Endothelial cell of umbilical vein (primary cell): ENCODE results near the gene TCIRG1. TPM values are rescaled to one million over a fixed set of nuclear protein-coding genes. Genes with fewer than 3 reads are reported as not detected.

Experiments
- BruUV-seq: library from RNA; stranded (reverse); fragments of 400-500 nt; replicated peaks from 2 replicates; lab custom pipeline; 2021; lab: Mats Ljungman, UMichigan
- CTCF ChIA-PET: fragments of 300-600, 350-600 bp; sonication (Branson Sonifier 250); formaldehyde crosslinking; loops from one replicate; lab custom pipeline; 2021; ENCODE audit warnings: antibody characterized with exemption, inconsistent platforms; lab: Charles Lee
- POLR2A ChIA-PET: fragments of 300-600, 350-600 bp; sonication (Branson Sonifier 250); formaldehyde crosslinking; loops from one replicate; lab custom pipeline; 2021; ENCODE audit warnings: antibody characterized with exemption, inconsistent platforms; lab: Charles Lee
- DNase-seq: peaks from one replicate; pipeline ENCODE4 v3.0.0-alpha.2; 2011; ENCODE audit warnings: low read depth, low spot score
- FAIRE-seq: peaks from 2 replicates; lab custom pipeline; 2011; peaks lifted over from hg19 to GRCh38; lab: Jason Lieb, UNC
- H2AFZ ChIP-seq: 2 replicates; pipeline ENCODE4 v1.6.0; 2012; ENCODE audit warnings: low read depth, low read length, control low read depth, inconsistent platforms
- H3K27ac ChIP-seq: 2 replicates; pipeline ENCODE4 v1.5.1; 2011; ENCODE audit warnings: low read depth, mild to moderate bottlenecking, control low read depth, low read length, moderate library complexity; ENCODE audit not compliant: insufficient read depth
- H3K27me3 ChIP-seq, 2 experiments: 2 replicates each; pipeline versions ENCODE4 v1.6.0 to v1.6.1; 2011; ENCODE audit warnings: low read length in 2 of 2, mixed read lengths in 1 of 2; ENCODE audit not compliant: control insufficient read depth in 2 of 2, insufficient read depth in 2 of 2
- H3K36me3 ChIP-seq, 2 experiments: 2 replicates in 1 of 2; 3 replicates in 1 of 2; pipeline ENCODE4 v1.5.1; 2011; ENCODE audit warnings: low read length in 2 of 2, mild to moderate bottlenecking in 1 of 2, moderate library complexity in 1 of 2; ENCODE audit not compliant: control insufficient read depth in 2 of 2, insufficient read depth in 2 of 2; ENCODE audit errors: extremely low read depth in 1 of 2
- H3K4me1 ChIP-seq: 3 replicates; pipeline ENCODE4 v1.5.1; 2011; ENCODE audit warnings: mild to moderate bottlenecking, low read length; ENCODE audit not compliant: control insufficient read depth, insufficient read depth; ENCODE audit errors: extremely low read depth
- H3K4me2 ChIP-seq: 2 replicates; pipeline ENCODE4 v1.6.1; 2011; ENCODE audit warnings: low read length, control low read depth, mixed read lengths; ENCODE audit not compliant: insufficient read depth
- H3K4me3 ChIP-seq, 3 experiments: fragments of 200-600 bp in 1 of 3; sonication (generic), shearing (Covaris generic) in 1 of 3; replicated peaks in 1 of 3; 2 replicates each; pipeline ENCODE4 v1.5.1; 2011 to 2016; ENCODE audit warnings: control low read depth in 3 of 3, low read length in 3 of 3, mild to moderate bottlenecking in 2 of 3, inconsistent platforms in 1 of 3, low read depth in 1 of 3, moderate library complexity in 1 of 3; ENCODE audit not compliant: insufficient read depth in 1 of 3
- H3K79me2 ChIP-seq: 2 replicates; pipeline ENCODE4 v1.6.0; 2012; ENCODE audit warnings: low read length, inconsistent platforms; ENCODE audit not compliant: control insufficient read depth, insufficient read depth
- H3K9ac ChIP-seq: replicated peaks from 2 replicates; pipeline ENCODE3; 2011; ENCODE audit warnings: low read length, control low read depth; ENCODE audit not compliant: insufficient read depth; ENCODE audit errors: extremely low read depth
- H3K9me1 ChIP-seq: replicated peaks from 3 replicates; pipeline ENCODE4 v1.6.0; 2011; ENCODE audit warnings: mild to moderate bottlenecking, low read length; ENCODE audit not compliant: control insufficient read depth, insufficient read depth; ENCODE audit errors: extremely low read depth
- H3K9me3 ChIP-seq: replicated peaks from 2 replicates; pipeline ENCODE4 v1.5.1; 2012; ENCODE audit warnings: low read length, inconsistent platforms; ENCODE audit not compliant: control insufficient read depth, insufficient read depth
- H4K20me1 ChIP-seq: replicated peaks from 2 replicates; pipeline ENCODE3; 2011; ENCODE audit warnings: mild to moderate bottlenecking, low read length; ENCODE audit not compliant: control insufficient read depth, insufficient read depth; ENCODE audit errors: extremely low read depth
- CTCF ChIP-seq, 2 donors: IDR thresholded peaks; 1 replicate in 1 of 2; 2 replicates in 1 of 2; pipeline ENCODE4 v1.5.1; 2011; ENCODE audit warnings: low read length in 2 of 2, mild to moderate bottlenecking in 2 of 2, moderate library complexity in 2 of 2, control low read depth in 1 of 2, inconsistent platforms in 1 of 2, low read depth in 1 of 2; ENCODE audit not compliant: insufficient read depth in 1 of 2; ENCODE audit errors: extremely low read depth in 1 of 2
- EZH2 ChIP-seq: IDR thresholded peaks from 2 replicates; pipeline ENCODE4 v1.6.1; 2012; ENCODE audit warnings: borderline replicate concordance, low read depth, mild to moderate bottlenecking, moderate library complexity, low read length, inconsistent platforms; ENCODE audit not compliant: severe bottlenecking
- FOS ChIP-seq: IDR thresholded peaks from 2 replicates; pipeline ENCODE4 v1.6.1; 2011; ENCODE audit warnings: mild to moderate bottlenecking, low read length, moderate library complexity, borderline replicate concordance; ENCODE audit not compliant: insufficient read depth
- GATA2 ChIP-seq: IDR thresholded peaks from 2 replicates; pipeline ENCODE4 v1.7.0; 2011; ENCODE audit warnings: low read depth, mild to moderate bottlenecking, moderate library complexity, mixed read lengths, low read length; ENCODE audit not compliant: insufficient read length, insufficient read depth
- JUN ChIP-seq: IDR thresholded peaks from 2 replicates; pipeline ENCODE4 v1.6.1; 2011; ENCODE audit warnings: borderline replicate concordance, low read depth; ENCODE audit not compliant: insufficient read length, insufficient read depth
- MAX ChIP-seq: IDR thresholded peaks from 2 replicates; pipeline ENCODE4 v1.6.1; 2011; ENCODE audit not compliant: insufficient read depth, insufficient read length
- MYC ChIP-seq: IDR thresholded peaks from one replicate; pipeline ENCODE4 v1.6.1; 2011; ENCODE audit warnings: mild to moderate bottlenecking, low read depth, low read length
- POLR2A ChIP-seq: IDR thresholded peaks from 2 replicates; pipeline ENCODE4 v1.6.1; 2012; ENCODE audit warnings: low read depth, mild to moderate bottlenecking, control low read depth, low read length
- POLR2AphosphoS5 ChIP-seq: IDR thresholded peaks from 2 replicates; pipeline ENCODE4 v1.6.1; 2012; ENCODE audit warnings: low read depth, mild to moderate bottlenecking, control low read depth, low read length, moderate library complexity; ENCODE audit not compliant: insufficient read depth
- dilution Hi-C: fragments of 300-500 bp; cut with MboI; formaldehyde crosslinking; loops from one replicate; pipeline ENCODE4 v1.15.0; 2019; ENCODE audit warnings: low sequenced_read_pairs; ENCODE audit not compliant: extremely low pct_ligation_motif_present
- intact Hi-C: fragments of 100-400 bp; cut with micrococcal nuclease; formaldehyde crosslinking; loops from one replicate; pipeline ENCODE4 v1.10.0; 2022
- polyA plus RNA-seq, 4 experiments: library from polyadenylated mRNA; depleted of rRNA in 3 of 4; stranded (reverse) in 3 of 4; unstranded in 1 of 4; fragments of >200 nt; gene quantifications; 2 replicates each; pipeline versions ENCODE4 v1.2.1 to v1.2.3, GENCODE V29; 2011 to 2012; ENCODE audit warnings: missing spikeins in 1 of 4
- total RNA-seq: library from RNA; stranded (reverse); gene quantifications from 2 replicates; pipeline ENCODE4 v1.2.3, GENCODE V29; 2021

TCIRG1 gene
- total and polyA plus RNA-seq, 2 donors (not counting 3 experiments of a cell fraction or from before 2014, with no cell fraction given): 134 to 183 TPM

GRCh38 chr11:68042219-68043028, 3.6 kb downstream of the TCIRG1 start:
- dilution Hi-C loops: no loop called here
- BruUV-seq: no TSS peak
- H3K4me1 ChIP-seq: peaks cover 14% of the 10 kb centered on the region
- H3K36me3 ChIP-seq: peaks cover 0 to 27% of the 10 kb centered on the region in 2 experiments
- no peak overlapping the region for H2AFZ ChIP-seq
- no peaks in the 10 kb centered on the region for H4K20me1 ChIP-seq
- no peak overlapping the region for H3K27ac ChIP-seq
- H3K9ac ChIP-seq: no peak overlapping the region
- H3K4me3 ChIP-seq: no peak overlapping the region
- DNase-seq (no peak), FAIRE-seq (no peak)
- H3K79me2 ChIP-seq: peaks cover 24% of the 10 kb centered on the region
- CTCF ChIA-PET: no interaction called here
- intact Hi-C loops: no loop called here
- no peaks in the 10 kb centered on the region for H3K9me1 ChIP-seq
- no peaks in the 10 kb centered on the region for H3K27me3 ChIP-seq
- H3K9me3 ChIP-seq: no peaks in the 10 kb centered on the region
- POLR2A ChIA-PET: no interaction called here
- no peak overlapping the region for H3K4me2 ChIP-seq
- no peak for TF ChIP-seq MAX
- no peak for TF ChIP-seq MYC
- TF ChIP-seq GATA2: no peak
- TF ChIP-seq JUN: no peak
- no peak for TF ChIP-seq POLR2A
- no peak for TF ChIP-seq EZH2
- no peak for TF ChIP-seq POLR2AphosphoS5
- no peak for TF ChIP-seq CTCF (IDR thresholded peaks at IDR 0.05; ENCODE audit: extremely low read depth in 1 of 2, insufficient read depth in 1 of 2, low read depth in 1 of 2, low read length in 2 of 2)
- TF ChIP-seq FOS: no peak
